ENCODE results near the gene ABRACL. TPM values are rescaled to one million over a fixed set of nuclear protein-coding genes. Genes with fewer than 3 reads are reported as not detected.

The ABRACL gene
- total and polyA plus RNA-seq, 2 experiments from 2014 or later: 134 to 516 TPM

- Histone ChIP-seq H3K36me3 (ENCODE audit: insufficient read depth) (no peaks in the 10 kb centered on the region), H3K4me1 (ENCODE audit: insufficient read depth) (peaks cover 10% of the 10 kb centered on the region), H3K9me2 (ENCODE audit: insufficient read depth) (no peaks in the 10 kb centered on the region), H3F3A (replicated peaks; ENCODE audit: low read depth) (0 out of 2 replicates have a peak, but pooled peaks cover 3% of the 10 kb centered on the region), H3K79me2 (replicated peaks; ENCODE audit: insufficient read depth) (no peaks in the 10 kb centered on the region), H3K27me3 (ENCODE audit: insufficient read depth) (no peaks in the 10 kb centered on the region), H4K20me1 (replicated peaks; ENCODE audit: insufficient read depth) (no peaks in the 10 kb centered on the region), H3K27ac (ENCODE audit: low read depth) (no peak overlapping the region), H3K4me2 (no peak overlapping the region), H3K4me3 (no peak overlapping the region), H2AFZ (no peak overlapping the region)
- DNase-seq (ENCODE audit: low spot score) (no peak), ATAC-seq (no peak)
- H3K27me3 Mint-ChIP-seq (ENCODE audit: insufficient read depth, low read depth, poor library complexity): peaks cover 8% of the 10 kb centered on the region
- no peak overlapping the region for H3K27ac Mint-ChIP-seq
- peaks cover 29% of the 10 kb centered on the region for H3K4me1 Mint-ChIP-seq
- H3K4me3 Mint-ChIP-seq: no peak overlapping the region
- no peaks in the 10 kb centered on the region for H3K9me3 Mint-ChIP-seq
- TF ChIP-seq, protein P1, sequence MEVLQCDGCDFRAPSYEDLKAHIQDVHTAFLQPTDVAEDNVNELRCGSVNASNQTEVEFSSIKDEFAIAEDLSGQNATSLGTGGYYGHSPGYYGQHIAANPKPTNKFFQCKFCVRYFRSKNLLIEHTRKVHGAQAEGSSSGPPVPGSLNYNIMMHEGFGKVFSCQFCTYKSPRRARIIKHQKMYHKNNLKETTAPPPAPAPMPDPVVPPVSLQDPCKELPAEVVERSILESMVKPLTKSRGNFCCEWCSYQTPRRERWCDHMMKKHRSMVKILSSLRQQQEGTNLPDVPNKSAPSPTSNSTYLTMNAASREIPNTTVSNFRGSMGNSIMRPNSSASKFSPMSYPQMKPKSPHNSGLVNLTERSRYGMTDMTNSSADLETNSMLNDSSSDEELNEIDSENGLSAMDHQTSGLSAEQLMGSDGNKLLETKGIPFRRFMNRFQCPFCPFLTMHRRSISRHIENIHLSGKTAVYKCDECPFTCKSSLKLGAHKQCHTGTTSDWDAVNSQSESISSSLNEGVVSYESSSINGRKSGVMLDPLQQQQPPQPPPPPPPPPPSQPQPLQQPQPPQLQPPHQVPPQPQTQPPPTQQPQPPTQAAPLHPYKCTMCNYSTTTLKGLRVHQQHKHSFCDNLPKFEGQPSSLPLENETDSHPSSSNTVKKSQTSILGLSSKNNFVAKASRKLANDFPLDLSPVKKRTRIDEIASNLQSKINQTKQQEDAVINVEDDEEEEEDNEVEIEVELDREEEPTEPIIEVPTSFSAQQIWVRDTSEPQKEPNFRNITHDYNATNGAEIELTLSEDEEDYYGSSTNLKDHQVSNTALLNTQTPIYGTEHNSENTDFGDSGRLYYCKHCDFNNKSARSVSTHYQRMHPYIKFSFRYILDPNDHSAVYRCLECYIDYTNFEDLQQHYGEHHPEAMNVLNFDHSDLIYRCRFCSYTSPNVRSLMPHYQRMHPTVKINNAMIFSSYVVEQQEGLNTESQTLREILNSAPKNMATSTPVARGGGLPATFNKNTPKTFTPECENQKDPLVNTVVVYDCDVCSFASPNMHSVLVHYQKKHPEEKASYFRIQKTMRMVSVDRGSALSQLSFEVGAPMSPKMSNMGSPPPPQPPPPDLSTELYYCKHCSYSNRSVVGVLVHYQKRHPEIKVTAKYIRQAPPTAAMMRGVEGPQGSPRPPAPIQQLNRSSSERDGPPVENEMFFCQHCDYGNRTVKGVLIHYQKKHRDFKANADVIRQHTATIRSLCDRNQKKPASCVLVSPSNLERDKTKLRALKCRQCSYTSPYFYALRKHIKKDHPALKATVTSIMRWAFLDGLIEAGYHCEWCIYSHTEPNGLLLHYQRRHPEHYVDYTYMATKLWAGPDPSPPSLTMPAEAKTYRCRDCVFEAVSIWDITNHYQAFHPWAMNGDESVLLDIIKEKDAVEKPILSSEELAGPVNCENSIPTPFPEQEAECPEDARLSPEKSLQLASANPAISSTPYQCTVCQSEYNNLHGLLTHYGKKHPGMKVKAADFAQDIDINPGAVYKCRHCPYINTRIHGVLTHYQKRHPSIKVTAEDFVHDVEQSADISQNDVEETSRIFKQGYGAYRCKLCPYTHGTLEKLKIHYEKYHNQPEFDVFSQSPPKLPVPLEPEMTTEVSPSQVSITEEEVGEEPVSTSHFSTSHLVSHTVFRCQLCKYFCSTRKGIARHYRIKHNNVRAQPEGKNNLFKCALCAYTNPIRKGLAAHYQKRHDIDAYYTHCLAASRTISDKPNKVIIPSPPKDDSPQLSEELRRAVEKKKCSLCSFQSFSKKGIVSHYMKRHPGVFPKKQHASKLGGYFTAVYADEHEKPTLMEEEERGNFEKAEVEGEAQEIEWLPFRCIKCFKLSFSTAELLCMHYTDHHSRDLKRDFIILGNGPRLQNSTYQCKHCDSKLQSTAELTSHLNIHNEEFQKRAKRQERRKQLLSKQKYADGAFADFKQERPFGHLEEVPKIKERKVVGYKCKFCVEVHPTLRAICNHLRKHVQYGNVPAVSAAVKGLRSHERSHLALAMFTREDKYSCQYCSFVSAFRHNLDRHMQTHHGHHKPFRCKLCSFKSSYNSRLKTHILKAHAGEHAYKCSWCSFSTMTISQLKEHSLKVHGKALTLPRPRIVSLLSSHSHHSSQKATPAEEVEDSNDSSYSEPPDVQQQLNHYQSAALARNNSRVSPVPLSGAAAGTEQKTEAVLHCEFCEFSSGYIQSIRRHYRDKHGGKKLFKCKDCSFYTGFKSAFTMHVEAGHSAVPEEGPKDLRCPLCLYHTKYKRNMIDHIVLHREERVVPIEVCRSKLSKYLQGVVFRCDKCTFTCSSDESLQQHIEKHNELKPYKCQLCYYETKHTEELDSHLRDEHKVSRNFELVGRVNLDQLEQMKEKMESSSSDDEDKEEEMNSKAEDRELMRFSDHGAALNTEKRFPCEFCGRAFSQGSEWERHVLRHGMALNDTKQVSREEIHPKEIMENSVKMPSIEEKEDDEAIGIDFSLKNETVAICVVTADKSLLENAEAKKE (CRISPR knock-in tag; IDR thresholded peaks at IDR 0.05): no peak
- TF ChIP-seq NANOG (IDR thresholded peaks at IDR 0.05; ENCODE audit: borderline replicate concordance) (no peak), ETS1 (IDR thresholded peaks at IDR 0.05) (no peak), EZH2phosphoT487 (IDR thresholded peaks at IDR 0.05; ENCODE audit: unreplicated experiment) (no peak), CREB1 (CRISPR knock-in tag; IDR thresholded peaks at IDR 0.05; ENCODE audit: low read depth) (no peak), STAT1 (IDR thresholded peaks at IDR 0.05; ENCODE audit: unreplicated experiment) (no peak)
- TF ChIP-seq, protein P2, sequence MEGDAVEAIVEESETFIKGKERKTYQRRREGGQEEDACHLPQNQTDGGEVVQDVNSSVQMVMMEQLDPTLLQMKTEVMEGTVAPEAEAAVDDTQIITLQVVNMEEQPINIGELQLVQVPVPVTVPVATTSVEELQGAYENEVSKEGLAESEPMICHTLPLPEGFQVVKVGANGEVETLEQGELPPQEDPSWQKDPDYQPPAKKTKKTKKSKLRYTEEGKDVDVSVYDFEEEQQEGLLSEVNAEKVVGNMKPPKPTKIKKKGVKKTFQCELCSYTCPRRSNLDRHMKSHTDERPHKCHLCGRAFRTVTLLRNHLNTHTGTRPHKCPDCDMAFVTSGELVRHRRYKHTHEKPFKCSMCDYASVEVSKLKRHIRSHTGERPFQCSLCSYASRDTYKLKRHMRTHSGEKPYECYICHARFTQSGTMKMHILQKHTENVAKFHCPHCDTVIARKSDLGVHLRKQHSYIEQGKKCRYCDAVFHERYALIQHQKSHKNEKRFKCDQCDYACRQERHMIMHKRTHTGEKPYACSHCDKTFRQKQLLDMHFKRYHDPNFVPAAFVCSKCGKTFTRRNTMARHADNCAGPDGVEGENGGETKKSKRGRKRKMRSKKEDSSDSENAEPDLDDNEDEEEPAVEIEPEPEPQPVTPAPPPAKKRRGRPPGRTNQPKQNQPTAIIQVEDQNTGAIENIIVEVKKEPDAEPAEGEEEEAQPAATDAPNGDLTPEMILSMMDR (conservative IDR thresholded peaks at IDR 0.05; ENCODE audit: low read depth in 2 of 2): no peak
- no peaks in the 10 kb centered on the region for H3K36me3 Mint-ChIP-seq (ENCODE audit: low read depth)
Observed at GRCh38 chr6:139019722-139020121, 8.8 kb upstream of the ABRACL start.

Measured in GM23338 (cell line).